DLD1 (cell line): ENCODE data around the gene FGGY.

Experiments used
- in situ Hi-C: cut with HindIII; loops from 2 replicates; pipeline ENCODE4 v1.10.0; 2017; ENCODE audit warnings: low sequenced_read_pairs

Gene FGGY

GRCh38 chr1:59314776-59315528, 18.1 kb downstream of the FGGY start:
- in situ Hi-C loops: no loop called here

- in situ Hi-C loops: no loop called here
These were observed 18.9 kb downstream of the FGGY start for GRCh38 chr1:59315529-59316463.

GRCh38 chr1:59316497-59317128, 19.7 kb downstream of the FGGY start:
- in situ Hi-C loops: no loop called here

- in situ Hi-C loops: no loop called here
These were observed 20.4 kb downstream of the FGGY start for GRCh38 chr1:59317343-59317742.

GRCh38 chr1:59317780-59318179, 20.9 kb downstream of the FGGY start:
- in situ Hi-C loops: no loop called here

- in situ Hi-C loops: no loop called here
These were observed 21.5 kb downstream of the FGGY start for GRCh38 chr1:59318271-59318860.

GRCh38 chr1:59322394-59322793, 25.5 kb downstream of the FGGY start:
- in situ Hi-C loops: no loop called here

GRCh38 chr1:59322814-59323213, 25.9 kb downstream of the FGGY start:
- in situ Hi-C loops: no loop called here

- in situ Hi-C loops: no loop called here
These were observed 27.0 kb downstream of the FGGY start for GRCh38 chr1:59323879-59324278.

- in situ Hi-C loops: no loop called here
These were observed 31.5 kb downstream of the FGGY start for GRCh38 chr1:59328353-59328752.

GRCh38 chr1:59329412-59330053, 32.6 kb downstream of the FGGY start:
- in situ Hi-C loops: no loop called here

- in situ Hi-C loops: no loop called here
These were observed 35.1 kb downstream of the FGGY start for GRCh38 chr1:59331686-59332620.

GRCh38 chr1:59332983-59333382, 36.1 kb downstream of the FGGY start:
- in situ Hi-C loops: no loop called here

- in situ Hi-C loops: no loop called here
These were observed 36.9 kb downstream of the FGGY start for GRCh38 chr1:59333626-59334277.

- in situ Hi-C loops: no loop called here
These were observed 43.8 kb downstream of the FGGY start for GRCh38 chr1:59340411-59341307.

GRCh38 chr1:59342801-59343575, 46.1 kb downstream of the FGGY start:
- in situ Hi-C loops: no loop called here

- in situ Hi-C loops: no loop called here
These were observed 46.6 kb downstream of the FGGY start for GRCh38 chr1:59343576-59343840.

GRCh38 chr1:59345221-59345620, 48.3 kb downstream of the FGGY start:
- in situ Hi-C loops: no loop called here
